ENCODE measurements around the gene RPS6KA1.

The RPS6KA1 gene

GRCh38 chr1:26533951-26534509 lies 4.5 kb downstream of the RPS6KA1 start:
- no peak for DNase-seq

- no peak for DNase-seq
These were observed 5.6 kb downstream of the RPS6KA1 start for GRCh38 chr1:26535201-26535600.

- no peak for DNase-seq
These were observed 6.5 kb downstream of the RPS6KA1 start for GRCh38 chr1:26536081-26536480.

GRCh38 chr1:26536521-26536920 lies 7.0 kb downstream of the RPS6KA1 start:
- DNase-seq: no peak

- DNase-seq: no peak
These were observed 8.4 kb downstream of the RPS6KA1 start for GRCh38 chr1:26537951-26538352.

GRCh38 chr1:26538480-26539412 lies 9.2 kb downstream of the RPS6KA1 start:
- no peak for DNase-seq

GRCh38 chr1:26539722-26540121 lies 10.2 kb downstream of the RPS6KA1 start:
- DNase-seq: no peak

GRCh38 chr1:26540351-26540750 lies 10.8 kb downstream of the RPS6KA1 start:
- no peak for DNase-seq

GRCh38 chr1:26541431-26541815 lies 11.9 kb downstream of the RPS6KA1 start:
- no peak for DNase-seq

- DNase-seq: no peak
These were observed 12.5 kb downstream of the RPS6KA1 start for GRCh38 chr1:26541816-26542711.

- no peak for DNase-seq
These were observed 13.3 kb downstream of the RPS6KA1 start for GRCh38 chr1:26542771-26543451.

- DNase-seq: no peak
These were observed 13.9 kb downstream of the RPS6KA1 start for GRCh38 chr1:26543462-26543861.

- no peak for DNase-seq
These were observed 14.6 kb downstream of the RPS6KA1 start for GRCh38 chr1:26544126-26544525.

- DNase-seq: no peak
These were observed 16.4 kb downstream of the RPS6KA1 start for GRCh38 chr1:26545969-26546323.

GRCh38 chr1:26546375-26546774 lies 16.8 kb downstream of the RPS6KA1 start:
- no peak for DNase-seq

GRCh38 chr1:26546819-26547218 lies 17.3 kb downstream of the RPS6KA1 start:
- no peak for DNase-seq

GRCh38 chr1:26548841-26549240 lies 19.3 kb downstream of the RPS6KA1 start:
- DNase-seq: no peak

GRCh38 chr1:26550946-26551345 lies 21.4 kb downstream of the RPS6KA1 start:
- DNase-seq: no peak

- no peak for DNase-seq
These were observed 23.2 kb downstream of the RPS6KA1 start for GRCh38 chr1:26552720-26553119.

- no peak for DNase-seq
These were observed 24.6 kb downstream of the RPS6KA1 start for GRCh38 chr1:26553942-26554682.

GRCh38 chr1:26554781-26555180 lies 25.2 kb downstream of the RPS6KA1 start:
- no peak for DNase-seq

GRCh38 chr1:26555550-26555981 lies 26.0 kb downstream of the RPS6KA1 start:
- DNase-seq: no peak
